ENCODE results near the gene SLC6A8.

- TF ChIP-seq CTCF (IDR thresholded peaks at IDR 0.05) (no peak), POLR2A (IDR thresholded peaks at IDR 0.05) (no peak)
Observed at GRCh38 chrX:153686711-153687110, 1.0 kb upstream of the SLC6A8 start.

Data from heart left ventricle (tissue), 13 donors.